GM19238 (cell line): ENCODE data around the gene CSMD2.

Experiments used
- DNase-seq: peaks from one replicate; pipeline ENCODE4 v3.0.0; 2011; ENCODE audit warnings: low spot score; ENCODE audit not compliant: insufficient read length

CSMD2 gene

GRCh38 chr1:33823401-33823800, 341.6 kb downstream of the CSMD2 start:
- DNase-seq, result no peak

GRCh38 chr1:33822396-33822795, 342.6 kb downstream of the CSMD2 start:
- no peak for DNase-seq

GRCh38 chr1:33821291-33821690, 343.7 kb downstream of the CSMD2 start:
- no peak for DNase-seq

DNA sequence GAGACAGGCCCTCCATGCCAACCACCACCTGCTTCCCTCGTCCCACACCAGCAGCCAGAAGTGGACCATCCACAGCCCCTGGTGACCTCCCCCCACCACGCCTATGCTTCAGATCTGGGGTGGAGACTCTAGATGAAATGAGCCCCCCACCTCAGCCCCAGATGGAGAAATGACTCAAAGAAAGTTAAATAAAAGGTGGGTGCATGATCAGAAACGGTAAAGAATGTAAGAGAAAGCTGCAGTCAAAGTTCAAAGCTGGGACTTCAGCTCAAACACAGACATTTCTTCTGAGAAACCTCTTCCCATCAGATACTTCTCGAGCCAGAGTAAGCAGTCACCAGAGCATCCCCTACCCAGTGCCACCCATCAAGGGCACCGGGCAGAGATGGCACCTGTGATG, 344.2 kb downstream of the CSMD2 start:
- DNase-seq, result no peak

DNA sequence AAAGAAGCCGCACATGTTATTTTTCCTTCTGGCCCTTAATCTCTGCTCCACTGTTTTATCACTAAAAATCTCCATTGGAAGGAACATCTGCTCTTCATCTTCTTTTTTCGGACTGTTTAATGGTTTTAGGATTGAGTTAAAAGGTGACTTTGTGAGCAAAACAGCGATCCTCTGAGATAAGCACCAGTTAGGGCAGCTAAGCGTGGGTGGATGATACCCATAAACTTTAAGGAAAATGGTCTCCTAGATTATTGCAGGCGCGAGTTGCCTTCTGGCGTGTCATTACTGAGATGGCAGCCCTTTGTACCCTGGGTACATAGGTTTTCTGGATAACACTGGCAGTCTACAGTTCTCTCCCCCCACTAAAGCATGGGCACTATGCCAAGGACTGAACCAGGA, 345.1 kb downstream of the CSMD2 start:
- DNase-seq, result no peak

DNA sequence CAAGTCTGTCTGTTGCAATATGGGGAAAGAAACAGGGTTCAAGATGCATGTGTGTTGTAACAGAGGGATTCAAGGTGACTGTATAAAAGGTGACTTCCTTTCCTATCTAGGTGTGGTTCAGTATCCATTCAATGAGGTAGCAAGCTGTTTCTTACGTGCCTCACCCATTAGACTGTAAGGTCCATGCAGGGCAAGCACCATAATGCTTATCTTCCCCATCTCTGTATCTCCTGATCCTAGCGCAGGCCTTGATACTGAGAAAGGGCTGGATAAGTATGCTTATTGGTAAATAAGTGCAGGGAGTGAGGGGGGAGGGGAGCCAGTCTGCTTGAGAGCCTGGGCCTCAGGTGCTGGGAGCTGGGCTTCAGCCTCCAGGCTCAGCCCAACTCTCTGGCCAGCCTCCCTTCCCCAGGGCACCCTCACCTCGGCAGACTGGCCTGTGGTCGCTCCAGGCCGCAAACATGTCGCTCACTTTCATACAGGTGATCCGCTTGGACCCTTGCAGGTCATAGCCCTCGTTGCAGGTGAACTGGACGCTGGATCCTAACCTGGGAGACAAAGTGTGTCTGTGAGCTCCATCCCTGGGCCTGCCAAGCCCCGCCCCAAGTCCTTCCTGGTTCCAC, 345.6 kb downstream of the CSMD2 start:
- no peak for DNase-seq

- DNase-seq, result no peak
Measured at GRCh38 chr1:33818071-33818470, 347.0 kb downstream of the CSMD2 start.

- DNase-seq, result no peak
Measured at GRCh38 chr1:33815061-33815460, 350.0 kb downstream of the CSMD2 start.

DNA sequence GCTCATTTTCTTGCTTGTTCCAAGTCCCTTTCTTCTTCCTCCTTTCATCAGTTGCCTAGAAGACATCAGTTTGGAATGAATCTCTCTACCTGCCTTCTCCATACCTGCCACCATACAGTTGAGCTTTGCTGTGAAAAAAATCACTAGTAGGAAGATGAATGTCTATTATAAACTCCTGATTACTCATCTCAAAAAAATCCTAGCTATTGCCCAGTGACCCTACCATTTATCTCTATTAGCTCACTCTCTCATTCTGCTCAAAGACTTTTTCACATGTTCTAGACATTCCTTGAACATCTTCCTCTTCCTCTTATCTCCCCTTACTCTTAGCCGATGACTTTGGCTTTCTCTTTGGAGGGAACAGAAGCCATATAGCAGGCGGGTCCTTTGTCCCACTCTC, 350.9 kb downstream of the CSMD2 start:
- DNase-seq, result no peak

DNA sequence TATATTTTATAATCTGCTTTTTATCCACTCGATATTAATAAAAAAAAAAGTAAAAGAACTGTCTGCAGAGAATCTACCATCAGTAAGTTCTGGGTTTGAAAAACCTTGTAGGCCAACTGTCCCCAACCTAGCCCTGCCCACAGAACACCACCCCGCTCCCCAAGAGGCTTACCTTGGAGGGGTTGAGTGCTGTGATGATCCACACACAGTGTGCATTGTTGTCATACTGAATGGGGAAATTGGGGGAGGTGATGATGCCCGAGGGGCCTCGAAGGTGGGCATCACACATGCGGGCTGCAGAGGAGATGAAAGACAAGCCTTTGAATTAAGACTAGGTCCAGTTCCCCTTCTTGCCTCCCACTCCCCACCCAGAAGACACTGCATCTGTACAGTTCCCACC, 354.5 kb downstream of the CSMD2 start:
- no peak for DNase-seq

DNA sequence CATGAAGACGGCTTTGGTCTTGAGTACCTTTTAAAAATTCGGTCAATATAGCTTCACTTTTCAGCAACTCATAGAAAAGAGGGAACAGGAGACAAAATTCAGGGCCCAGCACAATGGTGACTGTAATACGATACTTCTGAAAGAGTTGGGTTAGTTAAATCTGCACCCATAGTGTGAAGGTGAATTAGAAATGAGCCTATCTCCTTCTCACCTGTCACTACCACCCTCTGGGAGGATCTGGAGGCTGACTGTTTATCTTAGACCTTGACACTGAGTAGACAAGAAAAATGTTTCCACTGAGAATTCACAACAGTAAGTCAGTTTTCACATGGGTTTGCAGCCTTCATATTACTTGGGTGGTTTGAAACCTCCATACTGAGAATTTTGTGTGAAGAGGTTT, 359.0 kb downstream of the CSMD2 start:
- no peak for DNase-seq

- DNase-seq, result no peak
Measured at GRCh38 chr1:33802268-33802667, 362.8 kb downstream of the CSMD2 start.

DNA sequence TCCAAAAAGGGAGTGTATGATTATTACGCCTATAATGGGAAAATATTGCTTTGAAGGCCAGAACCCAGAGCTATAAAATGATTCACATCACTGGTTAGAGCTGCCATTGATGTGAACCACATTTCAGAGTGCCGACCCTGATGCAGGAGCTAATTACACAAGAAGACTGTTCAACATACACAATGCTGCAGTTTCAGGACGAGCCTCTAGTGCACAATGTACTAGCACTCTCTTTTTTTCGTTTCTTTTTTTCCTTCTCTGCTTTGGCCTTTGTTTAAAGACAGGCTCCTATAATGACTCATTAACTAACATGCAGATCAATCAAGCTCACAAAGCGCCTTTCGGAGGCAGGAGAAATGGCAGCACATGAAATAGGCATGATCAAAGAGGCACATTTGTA, 367.2 kb downstream of the CSMD2 start:
- DNase-seq, result no peak

DNA sequence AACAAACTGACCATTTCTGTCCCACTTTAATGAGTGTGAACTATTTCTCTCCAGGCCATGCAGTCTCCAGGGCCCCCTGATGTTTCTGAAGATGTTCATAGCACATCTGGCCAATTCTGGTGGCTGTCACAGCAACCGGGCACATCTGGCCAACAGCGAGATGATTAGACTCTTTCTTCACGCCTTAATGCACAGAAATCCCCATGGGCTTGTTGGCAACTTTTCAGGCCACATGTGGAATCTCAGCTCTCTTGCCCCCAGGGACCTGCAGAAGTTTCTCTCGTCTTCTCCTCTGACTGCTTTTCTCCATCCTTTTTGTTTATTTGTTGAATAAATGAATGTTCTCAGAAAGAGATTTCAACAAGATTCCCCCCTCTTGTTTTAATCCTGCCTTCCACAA, 372.4 kb downstream of the CSMD2 start:
- no peak for DNase-seq

DNA sequence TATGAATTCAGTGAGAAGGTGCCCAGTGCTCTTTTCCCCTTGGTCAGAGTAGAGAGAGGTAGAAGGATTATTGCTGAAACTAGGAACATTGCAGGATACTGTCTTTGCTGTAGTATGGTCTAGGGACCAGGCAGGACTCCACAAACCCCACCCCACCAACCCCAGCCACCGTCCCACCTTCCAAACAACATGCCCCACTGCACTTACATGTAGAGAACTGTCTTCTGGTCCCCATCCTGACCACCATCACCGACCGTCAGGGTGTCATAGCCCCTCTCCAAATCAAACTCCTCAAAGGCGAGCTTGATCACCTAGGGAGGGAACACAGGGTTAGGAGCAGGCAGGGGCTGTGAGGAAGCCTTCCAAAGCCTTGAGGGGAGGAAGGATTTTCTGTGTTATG, 372.8 kb downstream of the CSMD2 start:
- DNase-seq, result no peak

- DNase-seq, result no peak
Measured at GRCh38 chr1:33791251-33791650, 373.8 kb downstream of the CSMD2 start.

GRCh38 chr1:33790577-33790976, 374.5 kb downstream of the CSMD2 start:
- DNase-seq, result no peak

DNA sequence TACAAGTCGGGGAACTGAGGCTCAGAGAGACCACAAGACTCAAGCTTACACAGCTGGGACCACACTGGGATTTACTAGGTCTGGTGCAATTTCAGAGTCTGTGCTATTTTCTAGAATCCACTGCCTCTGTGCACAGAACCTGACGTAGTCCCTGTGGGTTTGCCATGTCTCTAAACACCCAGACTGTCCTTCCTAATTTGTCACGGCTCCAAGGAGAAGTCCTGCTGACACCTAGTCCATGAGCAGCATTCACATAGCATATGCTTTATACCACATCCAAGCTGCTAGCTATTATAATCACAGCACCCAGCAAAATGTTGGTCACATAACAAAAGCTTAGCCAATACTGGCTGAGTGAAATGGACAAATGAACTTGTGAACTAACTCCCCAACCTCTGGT, 380.2 kb downstream of the CSMD2 start:
- no peak for DNase-seq

- DNase-seq, result no peak
Measured at GRCh38 chr1:33782776-33783175, 382.3 kb downstream of the CSMD2 start.

GRCh38 chr1:33781652-33782051, 383.4 kb downstream of the CSMD2 start:
- DNase-seq, result no peak

GRCh38 chr1:33777337-33777736, 387.7 kb downstream of the CSMD2 start:
- no peak for DNase-seq

- no peak for DNase-seq
Measured at GRCh38 chr1:33768821-33769220, 396.2 kb downstream of the CSMD2 start.

DNA sequence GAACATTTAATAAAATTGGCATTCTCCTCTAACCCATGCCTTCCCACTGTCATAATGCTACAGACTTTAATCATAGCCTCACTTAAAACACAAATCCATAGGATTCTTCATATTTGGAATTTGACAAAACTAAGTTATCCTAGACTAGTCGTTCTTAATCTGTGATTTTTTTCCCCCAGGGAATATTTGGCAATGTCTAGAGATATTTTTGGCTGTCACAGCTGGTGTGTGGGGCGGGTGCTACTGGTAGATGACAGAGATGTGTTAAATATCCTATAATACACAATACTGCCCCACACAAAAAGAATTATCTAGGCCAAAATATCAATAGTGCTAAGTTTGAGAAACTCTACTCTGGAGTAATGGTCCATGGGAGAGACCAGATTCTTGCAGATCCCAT, 396.9 kb downstream of the CSMD2 start:
- no peak for DNase-seq

GRCh38 chr1:33764149-33764548, 400.9 kb downstream of the CSMD2 start:
- DNase-seq, result no peak
